RWPE1 (cell line): ENCODE data around the gene DDX1.

Experiments
- CTCF ChIA-PET: fragments of 350-600 bp; sonication (Branson Sonifier 250); formaldehyde crosslinking; extraction: SDS; loops from one replicate; lab custom pipeline; 2021; lab: Yijun Ruan, JAX
- POLR2A ChIA-PET: fragments of 400-600 bp; formaldehyde crosslinking; extraction: SDS; loops from one replicate; lab custom pipeline; 2020; ENCODE audit warnings: antibody characterized with exemption; ENCODE audit not compliant: low non-redundant PET; lab: Yijun Ruan, JAX
- DNase-seq: peaks from one replicate; pipeline ENCODE4 v3.0.0; 2012; ENCODE audit warnings: low spot score
- H3K27ac ChIP-seq: fragments of 450-650 bp; 2 replicates; pipeline ENCODE4 v1.5.1; 2017
- TF ChIP-seq, protein P1 (sequence below): fragments of 450-650 bp; conservative IDR thresholded peaks from 2 replicates; pipeline ENCODE4 v1.5.1; 2017; ENCODE audit warnings: low read depth, mild to moderate bottlenecking

The DDX1 gene

DNA sequence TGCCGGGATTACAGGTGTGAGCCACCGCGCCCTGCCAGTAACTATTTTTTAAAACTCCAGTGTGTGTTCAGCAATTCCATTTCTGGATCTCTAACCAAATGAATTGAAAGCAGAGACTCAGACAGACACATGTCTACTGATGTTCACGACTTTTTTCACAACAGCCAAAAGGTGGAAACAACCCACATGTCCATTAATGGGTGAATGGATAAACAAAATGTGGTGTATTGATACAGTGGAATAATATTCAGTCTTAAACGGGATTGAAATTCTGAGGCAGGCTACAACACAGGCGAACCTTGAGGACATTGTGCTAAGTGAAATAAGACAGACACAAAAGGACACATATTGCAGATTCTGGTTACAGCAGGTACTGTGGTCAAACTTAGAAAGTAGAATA, 55.0 kb downstream of the DDX1 start:
- ChIA-PET CTCF (no interaction called here), POLR2A (no interaction called here)
- H3K27ac ChIP-seq, result no peak overlapping the region
- DNase-seq, result no peak
- TF ChIP-seq, protein P1, sequence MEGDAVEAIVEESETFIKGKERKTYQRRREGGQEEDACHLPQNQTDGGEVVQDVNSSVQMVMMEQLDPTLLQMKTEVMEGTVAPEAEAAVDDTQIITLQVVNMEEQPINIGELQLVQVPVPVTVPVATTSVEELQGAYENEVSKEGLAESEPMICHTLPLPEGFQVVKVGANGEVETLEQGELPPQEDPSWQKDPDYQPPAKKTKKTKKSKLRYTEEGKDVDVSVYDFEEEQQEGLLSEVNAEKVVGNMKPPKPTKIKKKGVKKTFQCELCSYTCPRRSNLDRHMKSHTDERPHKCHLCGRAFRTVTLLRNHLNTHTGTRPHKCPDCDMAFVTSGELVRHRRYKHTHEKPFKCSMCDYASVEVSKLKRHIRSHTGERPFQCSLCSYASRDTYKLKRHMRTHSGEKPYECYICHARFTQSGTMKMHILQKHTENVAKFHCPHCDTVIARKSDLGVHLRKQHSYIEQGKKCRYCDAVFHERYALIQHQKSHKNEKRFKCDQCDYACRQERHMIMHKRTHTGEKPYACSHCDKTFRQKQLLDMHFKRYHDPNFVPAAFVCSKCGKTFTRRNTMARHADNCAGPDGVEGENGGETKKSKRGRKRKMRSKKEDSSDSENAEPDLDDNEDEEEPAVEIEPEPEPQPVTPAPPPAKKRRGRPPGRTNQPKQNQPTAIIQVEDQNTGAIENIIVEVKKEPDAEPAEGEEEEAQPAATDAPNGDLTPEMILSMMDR, result no peak

DNA sequence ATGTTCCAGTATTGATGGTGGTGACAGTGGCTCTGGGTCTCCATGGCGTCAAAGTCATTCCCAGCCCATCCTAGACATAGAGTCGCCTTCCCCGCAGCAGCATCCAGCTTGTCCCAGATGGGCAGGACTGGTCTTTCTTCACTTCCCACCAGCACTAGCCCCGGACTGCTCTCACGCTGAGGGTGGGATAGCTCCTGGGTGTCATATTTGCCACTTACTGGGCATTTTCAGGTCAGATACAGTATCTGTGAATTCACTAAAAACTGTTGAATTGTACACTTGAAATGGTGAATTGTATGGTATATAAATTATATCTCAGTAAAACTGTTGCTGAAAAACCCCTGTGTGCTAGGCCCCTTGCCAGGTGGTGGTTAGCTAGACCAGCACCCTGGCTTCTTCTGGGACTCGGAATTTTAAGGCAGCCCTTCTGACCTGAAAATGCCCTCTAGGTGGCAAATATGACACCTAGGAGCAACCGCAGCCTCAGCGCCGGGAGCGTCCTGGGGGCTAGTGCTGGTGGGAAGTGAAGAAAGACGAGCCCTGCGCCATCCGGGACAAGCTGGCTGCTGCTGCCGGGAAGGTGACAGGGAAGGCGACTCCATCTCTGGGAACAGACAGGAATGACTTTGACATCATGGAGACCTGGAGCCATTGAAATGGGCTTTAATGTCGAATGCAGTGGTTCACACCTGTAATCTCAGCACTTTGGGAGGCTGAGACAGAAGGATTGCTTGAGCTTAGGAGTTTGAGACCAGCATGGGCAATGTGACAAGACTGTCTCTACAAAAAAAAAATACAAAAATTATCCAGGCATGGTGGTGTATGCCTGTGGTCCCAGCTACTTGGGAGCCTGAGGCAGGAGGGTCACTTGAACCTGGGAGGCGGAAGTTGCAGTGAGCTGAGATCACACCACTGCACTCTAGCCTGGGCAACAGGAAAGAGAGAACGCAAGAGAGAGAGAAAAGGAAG, 56.2 kb downstream of the DDX1 start:
- no peak overlapping the region for H3K27ac ChIP-seq
- ChIA-PET CTCF (interaction anchor here (0.5 kb wide), 1 partner anchor 14 kb away, joined by 3 read pairs; no protein-coding TSS in a partner anchor), POLR2A (no interaction called here)
- DNase-seq, result no peak
- TF ChIP-seq, protein P1, result no peak

DNA sequence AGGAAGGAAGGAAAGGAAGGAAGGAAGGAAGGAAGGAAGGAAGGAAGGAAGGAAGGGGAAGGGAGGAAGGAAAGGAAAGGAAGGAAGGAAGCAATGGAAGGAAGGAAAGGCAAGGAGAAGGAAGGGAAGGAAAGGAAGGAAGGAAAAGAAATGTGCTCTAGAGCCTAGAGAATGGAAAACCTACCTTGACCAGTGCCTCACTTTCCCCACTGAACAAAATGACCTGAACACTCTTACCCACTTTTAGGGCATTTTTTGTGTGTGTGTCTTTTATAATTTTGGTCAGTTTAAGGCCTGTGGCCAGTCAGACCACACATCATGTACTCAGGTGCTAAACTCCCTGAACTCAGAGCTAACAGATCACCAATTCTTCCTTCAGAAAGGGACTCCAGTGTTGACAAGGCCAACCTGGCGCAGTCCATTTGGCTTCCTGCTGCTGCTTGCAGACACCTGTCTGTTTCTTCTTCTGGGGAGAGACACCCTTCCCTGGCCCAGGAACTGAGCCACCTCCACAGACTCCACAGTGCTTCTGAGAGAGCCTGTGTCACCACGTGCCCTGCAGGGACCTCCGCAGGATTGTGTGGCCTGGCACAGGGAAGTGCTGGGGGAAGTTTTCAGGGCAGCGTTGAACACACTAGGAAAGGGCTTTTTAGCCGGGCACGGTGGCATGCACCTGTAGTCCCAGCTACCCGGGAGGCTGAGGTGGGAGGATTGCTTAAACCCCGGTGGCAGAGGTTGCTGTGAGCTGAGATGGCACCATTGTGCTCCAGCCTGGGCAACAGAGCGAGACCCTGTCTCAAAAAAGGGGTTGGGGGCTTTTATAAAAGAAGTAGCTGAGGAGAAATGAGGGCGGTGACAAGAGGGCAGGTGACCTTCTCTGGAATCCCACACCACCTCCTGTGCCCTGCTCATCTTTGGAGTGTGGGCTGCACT, 57.2 kb downstream of the DDX1 start:
- H3K27ac ChIP-seq, result no peak overlapping the region
- ChIA-PET CTCF (interaction anchor here (0.6 to 0.7 kb wide), 2 partner anchors 9 to 272 kb away, joined by 3 read pairs; no protein-coding TSS in a partner anchor), POLR2A (no interaction called here)
- DNase-seq, result no peak
- TF ChIP-seq, protein P1, result no peak

DNA sequence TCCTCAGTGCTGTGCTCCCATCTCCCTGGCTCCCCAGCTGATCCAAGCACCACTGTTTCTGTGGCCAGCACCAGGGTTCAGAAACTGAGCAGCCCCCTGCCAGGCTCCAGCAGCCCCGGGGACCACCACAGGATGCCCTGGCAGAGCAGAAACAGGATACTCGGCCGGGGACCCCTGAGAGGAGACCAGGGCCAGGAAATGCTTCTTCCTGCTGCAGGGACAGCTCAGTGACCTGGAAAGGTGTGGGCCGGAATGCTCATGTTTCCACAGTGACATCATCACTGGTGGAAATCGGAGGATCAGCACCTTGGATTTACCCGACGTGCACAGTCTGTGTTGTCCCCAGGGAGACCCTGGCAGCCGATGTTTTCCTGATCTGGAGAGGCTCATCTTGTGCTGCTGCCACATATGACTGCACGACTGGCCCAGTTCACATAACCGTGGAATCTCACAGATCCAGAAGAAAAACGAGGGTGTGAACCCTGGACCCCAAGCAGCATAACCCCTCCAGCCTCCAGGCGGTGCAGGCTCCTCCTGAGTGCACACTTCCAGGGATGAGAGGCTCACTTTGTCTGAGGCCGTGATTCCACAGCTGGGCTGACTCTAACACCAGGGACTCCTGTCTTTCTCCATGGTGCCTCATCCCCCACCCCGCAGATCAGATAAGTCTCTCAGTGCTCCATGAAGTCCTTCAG, 58.0 kb downstream of the DDX1 start:
- ChIA-PET POLR2A (no interaction called here), CTCF (interaction anchor here (0.7 kb wide), 1 partner anchor 8 kb away, joined by 3 read pairs; no protein-coding TSS in a partner anchor)
- H3K27ac ChIP-seq, result no peak overlapping the region
- TF ChIP-seq, protein P1, result no peak
- DNase-seq, result no peak

DNA sequence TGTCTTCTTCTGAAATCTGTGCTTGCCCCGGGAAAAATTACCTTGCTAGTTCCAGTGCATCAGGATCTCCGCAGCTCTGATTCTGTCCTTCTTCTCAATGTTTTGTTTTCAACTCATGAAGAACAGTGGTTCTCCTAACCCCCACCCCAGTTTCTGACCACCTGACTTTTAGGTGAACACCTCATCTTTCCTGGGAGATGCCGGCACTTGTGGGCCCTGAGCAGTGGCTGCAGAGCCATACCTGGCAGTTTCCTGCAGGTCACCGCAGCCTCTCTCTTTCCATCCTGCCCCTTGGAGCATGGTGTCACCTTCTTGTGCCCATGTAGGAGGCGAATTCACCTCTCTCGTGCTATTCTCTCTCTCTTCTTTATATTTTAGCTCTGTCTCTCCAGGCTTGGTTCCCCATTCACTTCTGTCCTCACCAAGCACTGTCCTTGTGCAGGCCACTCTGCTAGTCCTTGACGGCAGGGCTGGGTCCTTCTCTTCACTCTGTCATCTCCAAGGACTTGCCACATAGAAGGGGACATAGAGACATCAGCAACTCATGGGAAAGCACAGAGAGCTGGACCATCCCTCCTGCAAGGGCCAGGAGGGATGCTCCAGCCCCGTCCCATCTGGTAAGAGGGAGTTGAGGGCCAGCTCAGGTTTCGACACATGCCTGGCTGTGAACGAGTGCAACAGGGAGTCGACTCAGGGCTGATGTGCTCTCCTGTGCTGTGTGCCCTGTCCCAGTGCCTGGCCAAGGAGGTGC, 59.1 kb downstream of the DDX1 start:
- no peak for DNase-seq
- TF ChIP-seq, protein P1, result no peak
- ChIA-PET CTCF (interaction anchor here (0.6 kb wide), 1 partner anchor 458 kb away, joined by 3 read pairs; no protein-coding TSS in a partner anchor), POLR2A (no interaction called here)
- H3K27ac ChIP-seq, result no peak overlapping the region
